ENCODE results near the gene CRTAP.

DNA sequence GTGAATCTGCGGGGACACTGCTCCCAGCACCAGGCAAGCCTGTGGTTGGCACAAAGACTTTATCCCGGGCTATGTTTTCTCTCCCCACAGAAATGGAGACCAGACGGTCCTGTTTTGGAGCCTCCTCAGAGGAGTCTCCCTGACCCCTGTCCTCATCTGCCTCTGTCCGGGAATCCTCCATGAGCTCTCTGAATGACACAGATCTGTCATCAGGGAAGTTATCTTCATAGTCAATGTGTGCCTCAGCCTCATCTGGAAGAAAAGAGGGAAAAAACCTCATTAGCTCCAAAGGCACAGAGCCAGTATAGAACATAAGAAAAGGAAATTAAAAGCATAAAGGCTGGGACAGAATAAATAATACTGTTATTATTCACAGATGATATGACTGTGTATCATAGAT is 40.0 kb downstream of the CRTAP start:
- TF ChIP-seq, protein P1, sequence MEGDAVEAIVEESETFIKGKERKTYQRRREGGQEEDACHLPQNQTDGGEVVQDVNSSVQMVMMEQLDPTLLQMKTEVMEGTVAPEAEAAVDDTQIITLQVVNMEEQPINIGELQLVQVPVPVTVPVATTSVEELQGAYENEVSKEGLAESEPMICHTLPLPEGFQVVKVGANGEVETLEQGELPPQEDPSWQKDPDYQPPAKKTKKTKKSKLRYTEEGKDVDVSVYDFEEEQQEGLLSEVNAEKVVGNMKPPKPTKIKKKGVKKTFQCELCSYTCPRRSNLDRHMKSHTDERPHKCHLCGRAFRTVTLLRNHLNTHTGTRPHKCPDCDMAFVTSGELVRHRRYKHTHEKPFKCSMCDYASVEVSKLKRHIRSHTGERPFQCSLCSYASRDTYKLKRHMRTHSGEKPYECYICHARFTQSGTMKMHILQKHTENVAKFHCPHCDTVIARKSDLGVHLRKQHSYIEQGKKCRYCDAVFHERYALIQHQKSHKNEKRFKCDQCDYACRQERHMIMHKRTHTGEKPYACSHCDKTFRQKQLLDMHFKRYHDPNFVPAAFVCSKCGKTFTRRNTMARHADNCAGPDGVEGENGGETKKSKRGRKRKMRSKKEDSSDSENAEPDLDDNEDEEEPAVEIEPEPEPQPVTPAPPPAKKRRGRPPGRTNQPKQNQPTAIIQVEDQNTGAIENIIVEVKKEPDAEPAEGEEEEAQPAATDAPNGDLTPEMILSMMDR (IDR thresholded peaks at IDR 0.05) = no peak
- TF ChIP-seq ZFX (IDR thresholded peaks at IDR 0.05; ENCODE audit: borderline replicate concordance) = no peak

All from 22Rv1 (cell line).